Measurements from ENCODE around the gene TNFRSF14. TPM values are rescaled to one million over a fixed set of nuclear protein-coding genes. Genes with fewer than 3 reads are reported as not detected.

Gene TNFRSF14
- total and polyA plus RNA-seq, 2 of the 13 experiments (the other 11 are each of a cell fraction or from before 2014, with no cell fraction given): 11.9 to 49.9 TPM

DNA sequence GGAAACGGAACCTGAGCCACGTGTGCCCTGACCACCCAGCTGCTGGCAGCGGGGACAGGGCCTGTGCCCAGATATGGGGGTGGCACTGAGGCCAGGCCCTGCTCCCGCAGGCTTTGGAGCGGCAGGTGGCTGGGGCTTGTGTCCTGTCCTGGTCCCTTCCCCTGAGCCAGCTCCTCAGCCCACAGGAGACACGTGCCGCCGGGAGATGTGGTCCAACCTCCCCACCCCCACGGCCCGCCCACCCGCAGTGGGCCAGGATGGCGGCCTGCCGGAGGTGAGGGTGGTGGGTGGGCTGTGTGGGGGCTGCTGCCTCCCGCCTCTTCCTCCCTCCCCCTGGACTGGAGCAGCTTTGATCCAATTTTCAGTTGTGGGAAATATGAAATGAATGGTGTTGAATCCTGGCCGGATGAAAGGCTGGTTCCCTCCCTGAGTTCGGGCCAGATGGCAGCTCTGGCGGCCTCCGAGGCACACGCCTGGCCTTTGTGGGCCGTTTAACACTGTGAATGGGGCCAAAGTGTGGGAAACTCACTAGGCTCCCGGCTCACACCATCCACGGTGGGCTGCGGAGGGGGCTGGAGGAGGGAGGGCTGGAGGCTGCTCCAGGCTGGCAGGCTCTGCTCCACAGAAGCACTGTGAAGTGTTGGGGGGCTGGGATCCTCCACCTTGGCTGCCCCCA lies 23.5 kb upstream of the TNFRSF14 start (continued):
- no peak for TF ChIP-seq ZNF746 (CRISPR knock-in tag; IDR thresholded peaks at IDR 0.05)
- no peak for TF ChIP-seq ZSCAN20 (CRISPR knock-in tag; IDR thresholded peaks at IDR 0.05; ENCODE audit: borderline replicate concordance)
- TF ChIP-seq ZNF776 (CRISPR knock-in tag; IDR thresholded peaks at IDR 0.05): no peak
- TF ChIP-seq BCL6 (CRISPR knock-in tag; IDR thresholded peaks at IDR 0.05): no peak
- no peak for TF ChIP-seq ONECUT2 (CRISPR knock-in tag; IDR thresholded peaks at IDR 0.05)

DNA sequence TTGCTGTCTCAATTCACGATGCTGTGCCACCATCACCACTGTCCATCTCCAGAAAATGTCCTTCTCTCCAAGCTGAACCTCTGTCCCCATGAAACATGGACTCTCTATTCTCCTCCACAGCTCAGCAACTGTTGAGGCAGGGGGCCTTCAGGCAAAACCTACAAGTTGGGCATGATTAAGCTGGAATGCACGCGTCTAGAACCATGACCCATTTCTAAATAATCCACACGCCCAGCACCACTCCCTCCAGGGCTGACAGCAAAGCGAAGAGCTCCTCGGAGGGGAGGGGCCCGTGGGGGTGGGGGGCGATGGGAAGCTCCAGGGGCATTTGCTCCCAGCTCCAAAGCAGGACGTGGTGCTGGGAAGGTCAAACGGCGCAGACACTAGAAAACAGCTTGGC lies 22.8 kb upstream of the TNFRSF14 start:
- Histone ChIP-seq H3K9me3 (ENCODE audit: low read length) (no peaks in the 10 kb centered on the region), H4K20me1 (ENCODE audit: insufficient read depth, low read length) (no peaks in the 10 kb centered on the region), H3K27ac (ENCODE audit: extremely low read length, insufficient read depth, low read length) (no peak overlapping the region), H3K9ac (ENCODE audit: insufficient read depth, low read depth, low read length) (no peak overlapping the region), H3K4me2 (ENCODE audit: low read depth, low read length) (no peak overlapping the region), H3K4me1 (ENCODE audit: insufficient read depth, low read length) (peaks cover 18% of the 10 kb centered on the region), H2AFZ (ENCODE audit: low read length) (no peak overlapping the region), H3K36me3 (replicated peaks in 1 of 2; ENCODE audit: control insufficient read depth in 1 of 2, insufficient read depth in 2 of 2, low read length in 2 of 2) (no peaks in the 10 kb centered on the region), H3K27me3 (ENCODE audit: control insufficient read depth in 1 of 2, insufficient read depth in 2 of 2, low read length in 2 of 2) (peaks cover 16 to 77% of the 10 kb centered on the region in 2 experiments), H3K79me2 (ENCODE audit: insufficient read depth, low read length) (no peaks in the 10 kb centered on the region), H3K4me3 (replicated peaks in 1 of 3; ENCODE audit: insufficient read depth in 1 of 3, low read depth in 2 of 3, low read length in 3 of 3) (no peak overlapping the region)
- POLR2A ChIA-PET: interaction anchor here (1.2 kb wide), 1 partner anchor 13 kb away, joined by 5 read pairs; no protein-coding TSS in a partner anchor
- ATAC-seq: no peak
- no peak for FAIRE-seq
- BruUV-seq (replicated peaks): no TSS peak
- in situ Hi-C loops (cut with HindIII; ENCODE audit: extremely low pct_ligation_motif_present, low pct_unique_long_range_greater_than_20kb) (no loop called here), intact Hi-C loops (cut with micrococcal nuclease; ENCODE audit: unreplicated experiment) (no loop called here)
- WGBS (ENCODE audit: low lambda C conversion rate): 28% methylated on average over 6 of the region's 11 CpGs
- no peak for DNase-seq (ENCODE audit: low spot score)
- CTCF ChIA-PET (ENCODE audit: low intra/inter-chr PET ratio, low total read pairs): no interaction called here
- no peak for TF ChIP-seq ARID2 (CRISPR knock-in tag; IDR thresholded peaks at IDR 0.05; ENCODE audit: borderline replicate concordance)
- TF ChIP-seq NRL (CRISPR knock-in tag; IDR thresholded peaks at IDR 0.05; ENCODE audit: borderline replicate concordance): no peak
- TF ChIP-seq, protein P1, sequence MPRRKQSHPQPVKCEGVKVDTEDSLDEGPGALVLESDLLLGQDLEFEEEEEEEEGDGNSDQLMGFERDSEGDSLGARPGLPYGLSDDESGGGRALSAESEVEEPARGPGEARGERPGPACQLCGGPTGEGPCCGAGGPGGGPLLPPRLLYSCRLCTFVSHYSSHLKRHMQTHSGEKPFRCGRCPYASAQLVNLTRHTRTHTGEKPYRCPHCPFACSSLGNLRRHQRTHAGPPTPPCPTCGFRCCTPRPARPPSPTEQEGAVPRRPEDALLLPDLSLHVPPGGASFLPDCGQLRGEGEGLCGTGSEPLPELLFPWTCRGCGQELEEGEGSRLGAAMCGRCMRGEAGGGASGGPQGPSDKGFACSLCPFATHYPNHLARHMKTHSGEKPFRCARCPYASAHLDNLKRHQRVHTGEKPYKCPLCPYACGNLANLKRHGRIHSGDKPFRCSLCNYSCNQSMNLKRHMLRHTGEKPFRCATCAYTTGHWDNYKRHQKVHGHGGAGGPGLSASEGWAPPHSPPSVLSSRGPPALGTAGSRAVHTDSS (CRISPR knock-in tag; conservative IDR thresholded peaks at IDR 0.05): no peak
- TF ChIP-seq, protein P2, sequence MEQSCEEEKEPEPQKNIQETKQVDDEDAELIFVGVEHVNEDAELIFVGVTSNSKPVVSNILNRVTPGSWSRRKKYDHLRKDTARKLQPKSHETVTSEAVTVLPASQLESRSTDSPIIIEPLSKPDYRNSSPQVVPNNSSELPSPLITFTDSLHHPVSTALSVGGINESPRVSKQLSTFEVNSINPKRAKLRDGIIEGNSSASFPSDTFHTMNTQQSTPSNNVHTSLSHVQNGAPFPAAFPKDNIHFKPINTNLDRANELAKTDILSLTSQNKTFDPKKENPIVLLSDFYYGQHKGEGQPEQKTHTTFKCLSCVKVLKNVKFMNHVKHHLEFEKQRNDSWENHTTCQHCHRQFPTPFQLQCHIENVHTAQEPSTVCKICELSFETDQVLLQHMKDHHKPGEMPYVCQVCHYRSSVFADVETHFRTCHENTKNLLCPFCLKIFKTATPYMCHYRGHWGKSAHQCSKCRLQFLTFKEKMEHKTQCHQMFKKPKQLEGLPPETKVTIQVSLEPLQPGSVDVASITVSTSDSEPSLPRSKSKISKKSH (CRISPR knock-in tag; IDR thresholded peaks at IDR 0.05; ENCODE audit: borderline replicate concordance): no peak
- TF ChIP-seq HMGA1 (CRISPR knock-in tag; conservative IDR thresholded peaks at IDR 0.05): no peak
- no peak for TF ChIP-seq PRPF4 (IDR thresholded peaks at IDR 0.05; ENCODE audit: low read depth, low read length, poor library complexity, severe bottlenecking)
- no peak for TF ChIP-seq MATR3 (CRISPR knock-in tag; IDR thresholded peaks at IDR 0.05)
- no peak for TF ChIP-seq FLYWCH1 (CRISPR knock-in tag; IDR thresholded peaks at IDR 0.05)
- no peak for TF ChIP-seq NKX3-1 (CRISPR knock-in tag; IDR thresholded peaks at IDR 0.05)
- TF ChIP-seq, protein P3, sequence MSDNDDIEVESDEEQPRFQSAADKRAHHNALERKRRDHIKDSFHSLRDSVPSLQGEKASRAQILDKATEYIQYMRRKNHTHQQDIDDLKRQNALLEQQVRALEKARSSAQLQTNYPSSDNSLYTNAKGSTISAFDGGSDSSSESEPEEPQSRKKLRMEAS (IDR thresholded peaks at IDR 0.05): no peak
- no peak for TF ChIP-seq ZNF225 (CRISPR knock-in tag; IDR thresholded peaks at IDR 0.05)
- TF ChIP-seq POGZ (CRISPR knock-in tag; IDR thresholded peaks at IDR 0.05): no peak
- TF ChIP-seq ZNF644 (CRISPR knock-in tag; IDR thresholded peaks at IDR 0.05; ENCODE audit: low read depth): no peak
- TF ChIP-seq XRCC5 (optimal IDR thresholded peaks at IDR 0.05; ENCODE audit: low read length): no peak
- no peak for TF ChIP-seq SALL2 (CRISPR knock-in tag; IDR thresholded peaks at IDR 0.05)
- no peak for TF ChIP-seq CCAR2 (optimal IDR thresholded peaks at IDR 0.05; ENCODE audit: low read depth, low read length)

Measured in HepG2 (cell line).